ENCODE results near the gene RNASEH2A. TPM values are rescaled to one million over a fixed set of nuclear protein-coding genes. Genes with fewer than 3 reads are reported as not detected.
"Not testable (repeated sequence)": the region's sequence is repeated elsewhere in the genome, so short reads cannot be mapped to it uniquely, and the experiment has no call there.

Gene RNASEH2A
- total and polyA plus RNA-seq, 2 experiments from 2014 or later = 16.9 to 32.3 TPM

DNA sequence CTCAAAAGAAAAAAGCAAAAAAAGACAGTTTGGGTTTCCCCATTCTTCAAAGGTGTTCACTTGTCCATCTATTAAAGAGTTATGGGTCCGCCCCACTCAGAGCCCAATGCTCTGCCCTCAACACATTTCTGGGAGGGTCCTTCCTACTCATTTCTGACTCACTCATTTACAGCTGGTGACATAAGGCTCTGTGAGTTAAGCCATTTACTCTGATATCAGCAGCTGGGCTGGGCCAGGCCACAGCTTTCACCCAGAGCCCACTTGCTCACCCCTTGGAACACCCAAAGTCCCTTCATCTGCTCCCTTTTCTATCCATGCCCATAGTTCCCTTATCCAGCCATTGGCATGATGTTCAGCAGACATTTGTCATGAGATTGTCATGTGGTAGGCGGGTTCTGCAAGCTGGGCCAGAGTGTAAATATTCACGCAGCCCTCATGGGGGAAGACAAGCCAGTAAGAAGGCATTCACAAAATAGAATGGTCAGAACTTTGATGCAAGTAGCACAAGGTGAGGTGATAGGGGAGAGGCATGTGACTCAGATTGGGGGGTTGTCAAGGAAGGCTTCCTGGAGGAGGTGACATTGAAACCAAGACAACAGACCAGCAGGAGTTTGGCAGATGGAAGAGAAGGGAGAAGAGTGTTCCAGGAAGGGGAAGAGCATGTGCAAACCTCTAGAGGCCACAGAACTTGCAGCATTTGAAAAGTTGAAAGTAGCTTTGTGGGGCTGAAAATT lies 37.8 kb downstream of the RNASEH2A start:
- Histone ChIP-seq H3K27ac (no peak overlapping the region), H3F3A (ENCODE audit: insufficient read depth) (0 out of 2 replicates have a peak, but pooled peaks cover 4% of the 10 kb centered on the region), H3K4me3 (no peak overlapping the region), H4K20me1 (ENCODE audit: insufficient read depth) (no peaks in the 10 kb centered on the region), H3K36me3 (ENCODE audit: low read depth) (no peaks in the 10 kb centered on the region), H2AFZ (no peak overlapping the region), H3K9me3 (ENCODE audit: low read depth) (no peaks in the 10 kb centered on the region), H3K9me2 (ENCODE audit: insufficient read depth) (no peaks in the 10 kb centered on the region), H3K27me3 (replicated peaks; ENCODE audit: insufficient read depth) (peaks cover 20% of the 10 kb centered on the region), H3K4me2 (ENCODE audit: unreplicated experiment) (no peak overlapping the region), H3K9ac (no peak overlapping the region), H3K4me1 (ENCODE audit: insufficient read depth) (no peaks in the 10 kb centered on the region; the same call in 1 of the 2 replicates), H3K79me2 (ENCODE audit: insufficient read depth) (no peaks in the 10 kb centered on the region)
- WGBS, 2 experiments (ENCODE audit: low coverage in 1 of 2, low lambda C conversion rate in 2 of 2, missing lambda C conversion rate in 2 of 2) = 46 to 67% methylated on average over 3 of the region's 3 CpGs
- DNase-seq = no peak
- TF ChIP-seq EZH2 (IDR thresholded peaks at IDR 0.05; ENCODE audit: insufficient read depth, poor library complexity, severe bottlenecking) (no peak), EZH2phosphoT487 (IDR thresholded peaks at IDR 0.05; ENCODE audit: insufficient read depth, low read depth) (no peak)
- in situ Hi-C loops (cut with MboI) = no loop called here

DNA sequence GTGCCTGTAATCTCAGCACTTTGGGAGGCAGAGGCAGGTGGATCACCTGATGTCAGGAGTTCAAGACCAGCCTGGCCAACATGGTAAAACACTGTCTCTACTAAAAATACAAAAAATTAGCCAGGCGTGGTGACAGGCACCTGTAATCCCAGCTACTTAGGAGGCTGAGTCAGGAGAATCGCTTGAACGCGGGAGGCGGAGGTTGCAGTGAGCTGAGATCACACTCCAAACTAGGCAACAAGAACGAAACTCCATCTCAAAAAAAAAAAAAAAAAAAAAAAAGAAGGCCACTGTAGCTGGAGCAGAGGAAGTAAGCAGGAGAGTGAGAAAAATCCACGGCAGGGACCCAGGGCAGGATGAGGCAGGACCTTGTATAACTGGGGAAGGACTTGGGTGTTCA lies 40.2 kb downstream of the RNASEH2A start:
- DNase-seq; in situ Hi-C loops (cut with MboI): not testable (repeated sequence)

DNA sequence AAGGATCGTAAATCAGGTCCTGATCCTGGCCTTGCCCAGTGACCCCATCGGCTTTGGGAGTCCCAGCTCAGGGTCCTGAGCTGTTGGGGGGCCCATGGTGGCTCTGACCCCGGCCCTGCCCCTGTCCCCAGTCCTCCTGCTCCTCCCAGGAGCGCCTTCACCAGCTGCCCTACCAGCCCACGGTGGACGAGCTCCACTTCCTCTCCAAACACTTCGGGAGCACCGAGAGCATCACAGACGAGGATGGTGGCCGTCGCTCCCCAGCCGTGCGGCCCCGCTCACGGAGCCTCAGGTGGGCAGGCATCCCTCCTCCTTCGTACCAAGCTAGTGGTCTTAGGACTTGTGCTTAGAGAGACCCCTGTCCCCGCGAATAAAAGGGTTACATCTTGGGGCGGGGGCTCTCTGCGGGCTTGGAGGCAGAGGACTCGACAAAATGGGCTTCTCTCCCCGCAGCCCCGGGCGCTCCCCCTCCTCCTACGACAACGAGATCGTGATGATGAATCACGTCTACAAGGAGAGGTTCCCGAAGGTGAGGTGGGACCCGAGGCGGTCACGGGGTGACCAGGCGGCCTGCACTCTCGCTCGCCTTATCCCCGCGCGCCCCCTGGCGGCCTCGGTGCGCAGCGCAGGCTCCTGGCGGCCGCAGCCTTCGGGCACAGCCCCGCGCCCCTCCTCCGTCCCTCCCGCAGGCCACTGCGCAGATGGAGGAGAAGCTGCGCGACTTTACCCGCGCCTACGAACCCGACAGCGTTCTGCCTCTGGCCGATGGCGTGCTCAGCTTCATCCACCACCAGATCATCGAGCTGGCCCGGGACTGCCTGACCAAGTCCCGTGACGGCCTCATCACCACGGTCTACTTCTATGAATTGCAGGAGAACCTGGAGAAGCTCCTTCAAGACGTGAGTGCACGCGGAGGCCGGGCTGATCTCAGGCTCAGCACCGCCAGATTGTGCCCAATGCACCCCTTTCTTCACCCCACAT lies 41.1 kb downstream of the RNASEH2A start:
- no peak overlapping the region for H3K27ac ChIP-seq
- no peak for TF ChIP-seq EZH2phosphoT487 (IDR thresholded peaks at IDR 0.05; ENCODE audit: insufficient read depth, low read depth)
- no peak for TF ChIP-seq EZH2 (IDR thresholded peaks at IDR 0.05; ENCODE audit: insufficient read depth, poor library complexity, severe bottlenecking)
- 10% methylated on average over 69 of the region's 69 CpGs for WGBS, 2 experiments (ENCODE audit: low coverage in 1 of 2, low lambda C conversion rate in 2 of 2, missing lambda C conversion rate in 2 of 2)
- H3K36me3 ChIP-seq (ENCODE audit: low read depth) = no peaks in the 10 kb centered on the region
- no peaks in the 10 kb centered on the region for H3K9me2 ChIP-seq (ENCODE audit: insufficient read depth)
- no peaks in the 10 kb centered on the region for H3K9me3 ChIP-seq (ENCODE audit: low read depth)
- no peaks in the 10 kb centered on the region for H3K27me3 ChIP-seq (replicated peaks; ENCODE audit: insufficient read depth)
- peak overlapping the region; percentile 77 for H3K4me2 ChIP-seq (ENCODE audit: unreplicated experiment)
- H3K4me3 ChIP-seq = peak overlapping the region; percentile 59
- H2AFZ ChIP-seq = peak overlapping the region; percentile 73
- peak; percentile 87 for DNase-seq
- no peaks in the 10 kb centered on the region for H3K79me2 ChIP-seq (ENCODE audit: insufficient read depth)
- H3K4me1 ChIP-seq (ENCODE audit: insufficient read depth) = no peaks in the 10 kb centered on the region
- H4K20me1 ChIP-seq (ENCODE audit: insufficient read depth) = no peaks in the 10 kb centered on the region
- H3F3A ChIP-seq (ENCODE audit: insufficient read depth) = no peaks in the 10 kb centered on the region
- in situ Hi-C loops (cut with MboI) = no loop called here
- peak overlapping the region; percentile 29; the same call in 1 of the 2 replicates for H3K9ac ChIP-seq

More for the DNA sequence above, 40.2 kb downstream of the RNASEH2A start:
- H3K4me2 ChIP-seq (ENCODE audit: unreplicated experiment); H2AFZ ChIP-seq; H3K36me3 ChIP-seq (ENCODE audit: low read depth); H3K9me3 ChIP-seq (ENCODE audit: low read depth); H3K9me2 ChIP-seq (ENCODE audit: insufficient read depth); H3K27ac ChIP-seq; H3K4me3 ChIP-seq; H4K20me1 ChIP-seq (ENCODE audit: insufficient read depth); H3F3A ChIP-seq (ENCODE audit: insufficient read depth); H3K9ac ChIP-seq; H3K79me2 ChIP-seq (ENCODE audit: insufficient read depth); H3K27me3 ChIP-seq (replicated peaks; ENCODE audit: insufficient read depth); H3K4me1 ChIP-seq (ENCODE audit: insufficient read depth): not testable (repeated sequence)
- 63 to 67% methylated on average over 7 of the region's 7 CpGs for WGBS, 2 experiments (ENCODE audit: low coverage in 1 of 2, low lambda C conversion rate in 2 of 2, missing lambda C conversion rate in 2 of 2)

DNA sequence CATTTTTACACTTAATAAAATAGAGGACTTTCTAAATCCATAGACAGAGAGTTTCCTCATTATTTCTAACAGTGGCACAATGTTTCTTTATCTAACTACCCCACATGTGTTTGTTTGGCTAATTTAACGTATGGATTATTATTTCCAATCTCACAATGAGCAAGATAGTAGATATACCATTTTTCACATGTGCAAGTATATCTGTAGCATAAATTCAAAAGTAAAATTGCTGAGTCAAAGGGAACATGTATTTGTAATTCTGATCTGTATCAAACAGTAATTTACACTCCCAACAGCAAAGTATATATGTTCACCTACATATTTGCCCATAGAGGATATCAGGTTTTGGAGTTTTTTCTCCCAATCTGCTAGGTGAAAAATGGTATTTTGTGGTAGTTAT lies 50.3 kb downstream of the RNASEH2A start:
- Histone ChIP-seq H3K9me2 (ENCODE audit: insufficient read depth) (no peaks in the 10 kb centered on the region), H3K27ac (no peak overlapping the region), H3K4me3 (no peak overlapping the region), H3K27me3 (replicated peaks; ENCODE audit: insufficient read depth) (no peaks in the 10 kb centered on the region), H4K20me1 (ENCODE audit: insufficient read depth) (no peaks in the 10 kb centered on the region), H3K79me2 (ENCODE audit: insufficient read depth) (no peaks in the 10 kb centered on the region), H3K4me1 (ENCODE audit: insufficient read depth) (no peaks in the 10 kb centered on the region), H3K36me3 (ENCODE audit: low read depth) (no peaks in the 10 kb centered on the region), H3K4me2 (ENCODE audit: unreplicated experiment) (no peak overlapping the region), H2AFZ (no peak overlapping the region), H3F3A (ENCODE audit: insufficient read depth) (no peaks in the 10 kb centered on the region), H3K9me3 (ENCODE audit: low read depth) (no peaks in the 10 kb centered on the region), H3K9ac (no peak overlapping the region)
- no peak for DNase-seq
- TF ChIP-seq EZH2 (IDR thresholded peaks at IDR 0.05; ENCODE audit: insufficient read depth, poor library complexity, severe bottlenecking) = no peak
- TF ChIP-seq EZH2phosphoT487 (IDR thresholded peaks at IDR 0.05; ENCODE audit: insufficient read depth, low read depth) = no peak
- WGBS, 2 experiments (ENCODE audit: low coverage in 1 of 2, low lambda C conversion rate in 2 of 2, missing lambda C conversion rate in 2 of 2) = 55 to 56% methylated on average over 1 of the region's 1 CpG
- in situ Hi-C loops (cut with MboI) = no loop called here
